Measurements from ENCODE around the gene DKK3.

The DKK3 gene

DNA sequence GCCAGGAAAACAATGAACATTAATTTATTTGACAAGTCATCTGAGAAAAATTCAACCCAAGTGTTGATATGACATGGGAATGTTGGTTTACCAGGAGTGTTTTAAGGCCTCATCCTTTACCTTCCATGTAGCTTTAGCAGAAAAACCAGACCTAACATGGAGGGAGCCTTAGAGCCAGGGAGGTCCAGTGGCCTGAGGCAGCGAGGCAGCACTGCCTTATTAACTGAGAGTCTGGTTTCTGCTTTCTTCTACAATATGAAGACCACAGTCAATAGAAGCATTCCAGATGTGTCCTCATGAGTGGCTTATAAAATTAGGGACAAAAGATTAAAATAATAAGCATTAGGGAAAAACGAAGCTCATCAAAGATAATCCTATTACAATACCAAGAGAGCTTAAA lies 61.5 kb downstream of the DKK3 start:
- DNase-seq (ENCODE audit: low read depth in 2 of 2, low spot score in 1 of 2): no peak

DNA sequence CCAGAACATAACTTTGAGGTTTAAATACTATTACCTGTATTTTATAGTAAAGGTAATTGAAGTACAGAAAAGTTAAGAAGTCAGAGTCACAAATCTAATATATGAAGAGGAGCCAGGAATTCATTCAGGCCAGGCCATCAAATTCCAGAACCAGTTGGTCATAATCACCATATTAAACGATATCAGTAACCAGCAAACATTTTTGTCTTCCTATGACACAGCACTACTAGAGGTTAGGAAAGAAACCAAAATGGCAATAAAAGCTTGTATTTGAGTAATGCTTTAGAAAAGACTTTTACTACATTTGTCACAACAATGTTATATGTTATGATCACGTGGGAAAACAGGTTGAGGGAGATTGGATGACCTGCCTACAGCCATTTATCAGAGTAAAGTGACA lies 62.2 kb downstream of the DKK3 start:
- no peak for DNase-seq (ENCODE audit: low read depth in 2 of 2, low spot score in 1 of 2)

- no peak for DNase-seq (ENCODE audit: low read depth in 2 of 2, low spot score in 1 of 2)
These were observed 64.0 kb downstream of the DKK3 start for GRCh38 chr11:11944444-11944843.

DNA sequence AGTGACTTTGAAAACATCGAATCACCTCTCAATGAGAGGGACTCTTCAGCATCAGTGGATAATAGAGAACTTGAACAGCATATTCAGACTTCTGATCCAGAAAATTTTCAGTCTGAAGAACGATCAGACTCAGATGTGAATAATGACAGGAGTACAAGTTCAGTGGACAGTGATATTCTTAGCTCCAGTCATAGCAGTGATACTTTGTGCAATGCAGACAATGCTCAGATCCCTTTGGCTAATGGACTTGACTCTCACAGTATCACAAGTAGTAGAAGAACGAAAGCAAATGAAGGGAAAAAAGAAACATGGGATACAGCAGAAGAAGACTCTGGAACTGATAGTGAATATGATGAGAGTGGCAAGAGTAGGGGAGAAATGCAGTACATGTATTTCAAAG lies 65.8 kb downstream of the DKK3 start:
- no peak for DNase-seq (ENCODE audit: low read depth in 2 of 2, low spot score in 1 of 2)

- DNase-seq (ENCODE audit: low read depth in 2 of 2, low spot score in 1 of 2): no peak
These were observed 67.9 kb downstream of the DKK3 start for GRCh38 chr11:11940551-11940950.

GRCh38 chr11:11937957-11938356 lies 70.5 kb downstream of the DKK3 start:
- no peak for DNase-seq (ENCODE audit: low read depth in 2 of 2, low spot score in 1 of 2)

DNA sequence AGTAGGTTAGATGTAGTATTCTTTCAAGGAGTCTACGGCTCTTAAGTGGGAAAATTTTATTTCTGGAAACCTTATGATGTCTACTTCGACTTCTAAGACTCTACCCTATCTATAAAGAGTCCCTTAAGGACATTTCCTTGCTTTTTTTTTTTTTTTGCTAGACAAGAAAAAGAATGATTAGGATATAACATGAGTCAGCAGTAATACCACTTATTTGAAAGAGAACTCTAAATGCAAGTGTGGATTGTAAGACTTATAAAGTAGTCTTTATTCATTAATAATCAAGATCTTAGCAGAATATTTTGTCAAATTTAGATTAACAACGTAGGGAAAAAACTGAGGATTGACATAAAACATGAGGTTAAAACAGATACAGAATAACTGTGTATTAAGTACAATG lies 71.0 kb downstream of the DKK3 start:
- DNase-seq (ENCODE audit: low read depth in 2 of 2, low spot score in 1 of 2): no peak

DNA sequence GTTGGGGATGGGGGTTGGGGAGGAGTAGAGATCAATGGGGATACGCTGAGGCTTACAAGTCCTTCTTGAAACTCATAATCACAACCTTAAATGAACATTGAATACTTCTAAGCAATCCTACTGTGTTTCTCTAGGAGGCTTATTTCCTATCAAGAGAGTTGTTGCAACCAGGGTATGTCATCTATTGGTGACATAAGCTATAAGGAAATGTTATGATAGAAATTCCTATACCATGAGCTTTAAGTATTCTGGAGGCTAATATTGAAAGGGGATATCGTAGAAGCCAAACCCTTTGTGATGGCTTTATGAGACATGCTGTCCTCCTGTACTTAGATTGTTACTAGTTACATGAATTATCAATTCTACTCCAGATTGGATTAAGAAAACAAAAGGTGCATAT lies 72.9 kb downstream of the DKK3 start:
- no peak for DNase-seq (ENCODE audit: low read depth in 2 of 2, low spot score in 1 of 2)

DNA sequence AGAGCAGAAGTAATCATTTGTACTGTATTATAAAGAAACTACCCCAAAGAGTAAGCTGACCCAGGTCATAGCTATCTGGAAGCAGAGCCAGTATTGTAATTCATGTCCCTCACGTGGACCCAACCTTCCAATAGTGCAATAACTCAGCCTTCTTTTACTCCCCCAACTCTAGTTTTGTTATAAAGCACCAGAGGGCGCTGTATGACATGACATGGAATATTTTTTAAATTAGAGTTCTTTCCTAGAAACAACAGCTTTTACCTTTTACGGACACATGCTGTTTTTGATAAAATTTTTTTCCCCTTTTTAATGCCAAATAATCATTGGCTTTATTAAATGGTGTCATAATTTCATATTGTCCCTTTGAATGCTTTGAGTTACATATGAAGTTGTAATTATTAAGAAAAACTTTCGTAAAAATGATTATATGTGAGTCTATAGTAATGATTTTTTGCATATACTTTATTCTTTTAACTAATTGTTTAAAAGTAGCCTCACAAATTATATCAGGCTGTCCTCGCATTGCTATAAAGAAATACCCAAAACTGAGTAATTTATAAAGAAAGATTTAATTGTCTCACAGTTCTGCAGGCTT lies 76.9 kb downstream of the DKK3 start:
- DNase-seq (ENCODE audit: low read depth in 2 of 2, low spot score in 1 of 2): no peak

GRCh38 chr11:11929920-11930319 lies 78.5 kb downstream of the DKK3 start:
- no peak for DNase-seq (ENCODE audit: low read depth in 2 of 2, low spot score in 1 of 2)

GRCh38 chr11:11923828-11924227 lies 84.6 kb downstream of the DKK3 start:
- no peak for DNase-seq (ENCODE audit: low read depth in 2 of 2, low spot score in 1 of 2)

- DNase-seq (ENCODE audit: low read depth in 2 of 2, low spot score in 1 of 2): no peak
These were observed 91.4 kb downstream of the DKK3 start for GRCh38 chr11:11916981-11917399.

- no peak for DNase-seq (ENCODE audit: low read depth in 2 of 2, low spot score in 1 of 2)
These were observed 92.8 kb downstream of the DKK3 start for GRCh38 chr11:11915625-11916024.

GRCh38 chr11:11913395-11913794 lies 95.0 kb downstream of the DKK3 start:
- DNase-seq (ENCODE audit: low read depth in 2 of 2, low spot score in 1 of 2): no peak

All from stimulated activated CD8-positive, alpha-beta memory T cell treated with anti-CD3 and anti-CD28 coated beads, Interleukin-4, amount 100 ng/mL, for 4 hours (primary cell).